ENCODE measurements around the gene USP3.

USP3 gene

GRCh38 chr15:63545520-63545919, 41.1 kb downstream of the USP3 start:
- H3K4me3 ChIP-seq (ENCODE audit: low read length) = no peak overlapping the region
- TF ChIP-seq CTCF (IDR thresholded peaks at IDR 0.05; ENCODE audit: low read length) (no peak), EZH2phosphoT487 (IDR thresholded peaks at IDR 0.05; ENCODE audit: low read length) (no peak), EZH2 (optimal IDR thresholded peaks at IDR 0.05; ENCODE audit: low read depth, low read length) (no peak)
- H3K4me2 ChIP-seq (ENCODE audit: low read depth, low read length) = no peak overlapping the region
- H3K9ac ChIP-seq (ENCODE audit: low read length) = no peak overlapping the region
- H3K79me2 ChIP-seq (ENCODE audit: low read length) = peaks cover 31% of the 10 kb centered on the region
- H4K20me1 ChIP-seq (ENCODE audit: insufficient read depth, low read length) = no peaks in the 10 kb centered on the region
- no peaks in the 10 kb centered on the region for H3K36me3 ChIP-seq (replicated peaks; ENCODE audit: insufficient read depth, low read length)
- H3K27me3 ChIP-seq (replicated peaks; ENCODE audit: insufficient read depth, low read length) = no peaks in the 10 kb centered on the region
- H2AFZ ChIP-seq (ENCODE audit: low read length) = no peak overlapping the region
- H3F3A ChIP-seq (ENCODE audit: insufficient read depth, low read length) = no peaks in the 10 kb centered on the region
- no peak for DNase-seq
- no peaks in the 10 kb centered on the region for H3K9me2 ChIP-seq (replicated peaks; ENCODE audit: insufficient read depth, low read length)
- no peaks in the 10 kb centered on the region for H3K9me3 ChIP-seq (replicated peaks; ENCODE audit: insufficient read depth, low read length)
- no peak overlapping the region for H3K27ac ChIP-seq (ENCODE audit: low read length)
- 0 out of 2 replicates have a peak, but pooled peaks cover 6% of the 10 kb centered on the region for H3K4me1 ChIP-seq (ENCODE audit: low read length)

GRCh38 chr15:63551400-63551799, 47.0 kb downstream of the USP3 start:
- Histone ChIP-seq H3K27me3 (replicated peaks; ENCODE audit: insufficient read depth, low read length) (no peaks in the 10 kb centered on the region), H3K9me3 (replicated peaks; ENCODE audit: insufficient read depth, low read length) (no peaks in the 10 kb centered on the region), H3K4me3 (ENCODE audit: low read length) (no peak overlapping the region), H3K9me2 (replicated peaks; ENCODE audit: insufficient read depth, low read length) (no peaks in the 10 kb centered on the region), H3F3A (ENCODE audit: insufficient read depth, low read length) (no peaks in the 10 kb centered on the region), H3K4me2 (ENCODE audit: low read depth, low read length) (no peak overlapping the region), H3K4me1 (ENCODE audit: low read length) (no peaks in the 10 kb centered on the region), H3K27ac (ENCODE audit: low read length) (no peak overlapping the region), H3K36me3 (replicated peaks; ENCODE audit: insufficient read depth, low read length) (no peaks in the 10 kb centered on the region), H3K79me2 (ENCODE audit: low read length) (peaks cover 4% of the 10 kb centered on the region; the same call in 1 of the 2 replicates), H3K9ac (ENCODE audit: low read length) (no peak overlapping the region), H2AFZ (ENCODE audit: low read length) (no peak overlapping the region), H4K20me1 (ENCODE audit: insufficient read depth, low read length) (no peaks in the 10 kb centered on the region)
- no peak for DNase-seq
- TF ChIP-seq EZH2 (optimal IDR thresholded peaks at IDR 0.05; ENCODE audit: low read depth, low read length) = no peak

DNA sequence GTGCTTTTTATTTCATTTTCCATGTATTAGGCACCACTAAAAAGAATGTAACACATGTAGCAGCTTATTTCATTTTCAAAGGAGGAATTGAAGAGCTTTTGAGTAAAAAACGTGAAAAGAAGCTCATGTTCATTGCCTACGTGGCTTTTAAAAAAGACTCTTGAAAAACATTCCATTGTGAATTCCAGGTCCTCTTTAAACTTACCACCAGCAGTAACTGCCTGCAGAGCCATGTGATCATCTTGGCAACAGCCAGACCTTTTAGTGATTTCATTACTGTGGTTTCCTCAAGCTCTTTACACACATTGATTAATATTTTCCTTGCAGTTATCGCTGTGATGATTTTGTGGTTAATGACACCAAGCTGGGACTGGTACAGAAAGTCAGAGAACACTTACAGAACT, 49.0 kb downstream of the USP3 start:
- no peaks in the 10 kb centered on the region; the same call in 1 of the 2 replicates for H3K36me3 ChIP-seq (replicated peaks; ENCODE audit: insufficient read depth, low read length)
- H3K27me3 ChIP-seq (replicated peaks; ENCODE audit: insufficient read depth, low read length) = no peaks in the 10 kb centered on the region
- no peak overlapping the region for H2AFZ ChIP-seq (ENCODE audit: low read length)
- no peak overlapping the region for H3K4me2 ChIP-seq (ENCODE audit: low read depth, low read length)
- DNase-seq = no peak
- H3F3A ChIP-seq (ENCODE audit: insufficient read depth, low read length) = no peaks in the 10 kb centered on the region
- no peaks in the 10 kb centered on the region for H4K20me1 ChIP-seq (ENCODE audit: insufficient read depth, low read length)
- H3K27ac ChIP-seq (ENCODE audit: low read length) = no peak overlapping the region
- H3K9me3 ChIP-seq (replicated peaks; ENCODE audit: insufficient read depth, low read length) = no peaks in the 10 kb centered on the region
- H3K4me3 ChIP-seq (ENCODE audit: low read length) = no peak overlapping the region
- no peak overlapping the region for H3K9ac ChIP-seq (ENCODE audit: low read length)
- TF ChIP-seq EZH2phosphoT487 (IDR thresholded peaks at IDR 0.05; ENCODE audit: low read length) = no peak
- TF ChIP-seq CTCF (IDR thresholded peaks at IDR 0.05; ENCODE audit: low read length) = no peak
- TF ChIP-seq EZH2 (optimal IDR thresholded peaks at IDR 0.05; ENCODE audit: low read depth, low read length) = no peak
- H3K9me2 ChIP-seq (replicated peaks; ENCODE audit: insufficient read depth, low read length) = no peaks in the 10 kb centered on the region
- H3K79me2 ChIP-seq (ENCODE audit: low read length) = no peaks in the 10 kb centered on the region
- H3K4me1 ChIP-seq (ENCODE audit: low read length) = no peaks in the 10 kb centered on the region

DNA sequence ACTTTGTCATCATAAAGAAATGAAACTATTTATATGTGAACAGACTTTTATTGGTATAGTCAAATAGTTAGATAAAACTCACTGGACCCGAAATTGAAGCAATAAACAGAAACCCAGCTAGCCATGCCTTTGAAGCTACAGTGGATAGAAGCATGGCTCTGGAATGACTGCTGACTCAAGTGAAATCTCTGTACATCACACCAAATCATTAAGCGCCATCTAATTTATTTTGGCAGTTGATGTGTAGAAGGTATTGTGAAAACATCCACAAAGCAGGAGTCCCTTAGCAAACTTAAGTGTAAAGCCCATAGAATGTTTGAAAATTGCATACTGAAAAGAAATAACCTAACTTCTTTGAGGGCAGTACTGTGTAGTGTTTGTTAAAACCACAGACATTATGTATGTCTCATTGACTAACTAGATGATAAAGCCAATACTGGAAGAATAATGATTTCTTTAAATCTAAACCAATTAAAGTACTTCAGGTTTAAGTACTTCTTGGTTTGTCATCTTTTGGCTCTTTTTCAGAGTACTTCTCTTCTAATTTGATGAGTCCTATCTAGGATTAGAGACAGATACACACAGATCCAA, 50.0 kb downstream of the USP3 start:
- Histone ChIP-seq H4K20me1 (ENCODE audit: insufficient read depth, low read length) (no peaks in the 10 kb centered on the region), H3K9me2 (replicated peaks; ENCODE audit: insufficient read depth, low read length) (no peaks in the 10 kb centered on the region), H3F3A (ENCODE audit: insufficient read depth, low read length) (no peaks in the 10 kb centered on the region), H3K4me3 (ENCODE audit: low read length) (no peak overlapping the region), H3K36me3 (replicated peaks; ENCODE audit: insufficient read depth, low read length) (no peaks in the 10 kb centered on the region; the same call in 1 of the 2 replicates), H3K79me2 (ENCODE audit: low read length) (no peaks in the 10 kb centered on the region), H3K9me3 (replicated peaks; ENCODE audit: insufficient read depth, low read length) (no peaks in the 10 kb centered on the region), H3K4me1 (ENCODE audit: low read length) (no peaks in the 10 kb centered on the region), H2AFZ (ENCODE audit: low read length) (no peak overlapping the region), H3K9ac (ENCODE audit: low read length) (no peak overlapping the region), H3K27me3 (replicated peaks; ENCODE audit: insufficient read depth, low read length) (no peaks in the 10 kb centered on the region), H3K27ac (ENCODE audit: low read length) (no peak overlapping the region), H3K4me2 (ENCODE audit: low read depth, low read length) (no peak overlapping the region)
- TF ChIP-seq EZH2phosphoT487 (IDR thresholded peaks at IDR 0.05; ENCODE audit: low read length) (no peak), CTCF (IDR thresholded peaks at IDR 0.05; ENCODE audit: low read length) (no peak), EZH2 (optimal IDR thresholded peaks at IDR 0.05; ENCODE audit: low read depth, low read length) (no peak)
- no peak for DNase-seq

Data from MM.1S (cell line).